GM12878 (cell line): Measurements from ENCODE around the gene ST6GAL2. TPM values are rescaled to one million over a fixed set of nuclear protein-coding genes. Genes with fewer than 3 reads are reported as not detected.

Source experiments
- ATF7 ChIP-seq: fragments of 450-650 bp; IDR thresholded peaks from 2 replicates; pipeline ENCODE4 v1.6.1; 2016; ENCODE audit warnings: low read depth, mild to moderate bottlenecking
- EED ChIP-seq: sonication (generic); IDR thresholded peaks from 2 replicates; pipeline ENCODE4 v1.6.1; 2016; ENCODE audit warnings: antibody characterized with exemption, low read depth
- EGR1 ChIP-seq, 2 experiments: IDR thresholded peaks; 1 replicate in 1 of 2; 2 replicates in 1 of 2; pipeline ENCODE4 v1.6.1; 2011 to 2012; ENCODE audit warnings: low read depth in 2 of 2, low read length in 2 of 2, borderline replicate concordance in 1 of 2, mild to moderate bottlenecking in 1 of 2, moderate library complexity in 1 of 2
- FOS ChIP-seq: IDR thresholded peaks from 3 replicates; pipeline ENCODE4 v1.6.1; 2011; ENCODE audit warnings: borderline replicate concordance; ENCODE audit not compliant: insufficient read length; ENCODE audit errors: extremely low read depth
- FOXK2 ChIP-seq: fragments of 450-650 bp; IDR thresholded peaks from 2 replicates; pipeline ENCODE4 v1.6.1; 2017; ENCODE audit warnings: mild to moderate bottlenecking, moderate library complexity
- GATAD2B ChIP-seq: fragments of 450-650 bp; conservative IDR thresholded peaks from 2 replicates; pipeline ENCODE4 v1.6.1; 2017; ENCODE audit warnings: low read depth, mild to moderate bottlenecking, moderate library complexity
- MEF2A ChIP-seq: IDR thresholded peaks from 2 replicates; pipeline ENCODE4 v1.6.1; 2011; ENCODE audit warnings: low read depth, mild to moderate bottlenecking, low read length, moderate library complexity; ENCODE audit not compliant: insufficient read depth
- RFX5 ChIP-seq: IDR thresholded peaks from 2 replicates; pipeline ENCODE4 v1.6.1; 2011; ENCODE audit warnings: low read depth, low read length, improper control_type of control experiment
- SPI1 ChIP-seq: IDR thresholded peaks from 2 replicates; pipeline ENCODE4 v1.6.1; 2011; ENCODE audit warnings: low read depth, mild to moderate bottlenecking, low read length, moderate library complexity, borderline replicate concordance; ENCODE audit not compliant: insufficient read depth
- polyA plus RNA-seq, 11 experiments: library from polyadenylated mRNA; depleted of rRNA in 4 of 11; unstranded in 6 of 11; stranded (reverse) in 5 of 11; fragments of >200 nt; fragmentation: Nextera tagmentation in 4 of 11; fragmentation: Illumina TruSeq in 1 of 11; extraction: Ambion mirVana in 4 of 11; extraction: Trizol in 1 of 11; gene quantifications; 1 replicate in 1 of 11; 2 replicates in 10 of 11; pipeline versions ENCODE4 v1.2.1 to v1.2.3, GENCODE V29; 2011 to 2016; ENCODE audit warnings: inconsistent platforms in 2 of 11, missing spikeins in 2 of 11, low read depth in 1 of 11
- total RNA-seq, 4 experiments: library from RNA; depleted of rRNA in 3 of 4; stranded (reverse); fragments of >200 nt in 3 of 4; fragmentation: Illumina TruSeq in 1 of 4; extraction: Trizol in 1 of 4; gene quantifications; 2 replicates each; pipeline versions ENCODE4 v1.2.1 to v1.2.3, GENCODE V29; 2013 to 2021
- TF ChIP-seq, protein P1 (sequence below): fragments of 450-650 bp; formaldehyde crosslinking; IDR thresholded peaks from 2 replicates; pipeline ENCODE4 v1.4.0; 2020; ENCODE audit warnings: mild to moderate bottlenecking, moderate library complexity
- TF ChIP-seq, protein P2 (sequence below): fragments of 450-650 bp; conservative IDR thresholded peaks from 2 replicates; pipeline ENCODE4 v1.6.1; 2017; ENCODE audit warnings: mild to moderate bottlenecking, moderate library complexity
- TF ChIP-seq, protein P3 (sequence below): fragments of 450-650 bp; IDR thresholded peaks from 2 replicates; pipeline ENCODE4 v1.6.1; 2017; ENCODE audit warnings: mild to moderate bottlenecking, low read depth, inconsistent platforms; ENCODE audit not compliant: poor library complexity, severe bottlenecking

ST6GAL2 gene
- total and polyA plus RNA-seq, 10 of the 15 experiments (the other 5 are each of a cell fraction or from before 2014, with no cell fraction given) = not detected

- TF ChIP-seq, protein P1, sequence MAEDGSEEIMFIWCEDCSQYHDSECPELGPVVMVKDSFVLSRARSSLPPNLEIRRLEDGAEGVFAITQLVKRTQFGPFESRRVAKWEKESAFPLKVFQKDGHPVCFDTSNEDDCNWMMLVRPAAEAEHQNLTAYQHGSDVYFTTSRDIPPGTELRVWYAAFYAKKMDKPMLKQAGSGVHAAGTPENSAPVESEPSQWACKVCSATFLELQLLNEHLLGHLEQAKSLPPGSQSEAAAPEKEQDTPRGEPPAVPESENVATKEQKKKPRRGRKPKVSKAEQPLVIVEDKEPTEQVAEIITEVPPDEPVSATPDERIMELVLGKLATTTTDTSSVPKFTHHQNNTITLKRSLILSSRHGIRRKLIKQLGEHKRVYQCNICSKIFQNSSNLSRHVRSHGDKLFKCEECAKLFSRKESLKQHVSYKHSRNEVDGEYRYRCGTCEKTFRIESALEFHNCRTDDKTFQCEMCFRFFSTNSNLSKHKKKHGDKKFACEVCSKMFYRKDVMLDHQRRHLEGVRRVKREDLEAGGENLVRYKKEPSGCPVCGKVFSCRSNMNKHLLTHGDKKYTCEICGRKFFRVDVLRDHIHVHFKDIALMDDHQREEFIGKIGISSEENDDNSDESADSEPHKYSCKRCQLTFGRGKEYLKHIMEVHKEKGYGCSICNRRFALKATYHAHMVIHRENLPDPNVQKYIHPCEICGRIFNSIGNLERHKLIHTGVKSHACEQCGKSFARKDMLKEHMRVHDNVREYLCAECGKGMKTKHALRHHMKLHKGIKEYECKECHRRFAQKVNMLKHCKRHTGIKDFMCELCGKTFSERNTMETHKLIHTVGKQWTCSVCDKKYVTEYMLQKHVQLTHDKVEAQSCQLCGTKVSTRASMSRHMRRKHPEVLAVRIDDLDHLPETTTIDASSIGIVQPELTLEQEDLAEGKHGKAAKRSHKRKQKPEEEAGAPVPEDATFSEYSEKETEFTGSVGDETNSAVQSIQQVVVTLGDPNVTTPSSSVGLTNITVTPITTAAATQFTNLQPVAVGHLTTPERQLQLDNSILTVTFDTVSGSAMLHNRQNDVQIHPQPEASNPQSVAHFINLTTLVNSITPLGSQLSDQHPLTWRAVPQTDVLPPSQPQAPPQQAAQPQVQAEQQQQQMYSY (CRISPR knock-in tag) = no peak
- TF ChIP-seq RFX5 (no peak), FOS (no peak), SPI1 (no peak), MEF2A (no peak), FOXK2 (no peak), EED (no peak), EGR1 (IDR thresholded peaks at IDR 0.05; ENCODE audit: borderline replicate concordance in 1 of 2, low read depth in 2 of 2, low read length in 2 of 2) (no peak), GATAD2B (no peak), ATF7 (no peak)
- TF ChIP-seq, protein P2, sequence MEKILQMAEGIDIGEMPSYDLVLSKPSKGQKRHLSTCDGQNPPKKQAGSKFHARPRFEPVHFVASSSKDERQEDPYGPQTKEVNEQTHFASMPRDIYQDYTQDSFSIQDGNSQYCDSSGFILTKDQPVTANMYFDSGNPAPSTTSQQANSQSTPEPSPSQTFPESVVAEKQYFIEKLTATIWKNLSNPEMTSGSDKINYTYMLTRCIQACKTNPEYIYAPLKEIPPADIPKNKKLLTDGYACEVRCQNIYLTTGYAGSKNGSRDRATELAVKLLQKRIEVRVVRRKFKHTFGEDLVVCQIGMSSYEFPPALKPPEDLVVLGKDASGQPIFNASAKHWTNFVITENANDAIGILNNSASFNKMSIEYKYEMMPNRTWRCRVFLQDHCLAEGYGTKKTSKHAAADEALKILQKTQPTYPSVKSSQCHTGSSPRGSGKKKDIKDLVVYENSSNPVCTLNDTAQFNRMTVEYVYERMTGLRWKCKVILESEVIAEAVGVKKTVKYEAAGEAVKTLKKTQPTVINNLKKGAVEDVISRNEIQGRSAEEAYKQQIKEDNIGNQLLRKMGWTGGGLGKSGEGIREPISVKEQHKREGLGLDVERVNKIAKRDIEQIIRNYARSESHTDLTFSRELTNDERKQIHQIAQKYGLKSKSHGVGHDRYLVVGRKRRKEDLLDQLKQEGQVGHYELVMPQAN = no peak
- TF ChIP-seq, protein P3, sequence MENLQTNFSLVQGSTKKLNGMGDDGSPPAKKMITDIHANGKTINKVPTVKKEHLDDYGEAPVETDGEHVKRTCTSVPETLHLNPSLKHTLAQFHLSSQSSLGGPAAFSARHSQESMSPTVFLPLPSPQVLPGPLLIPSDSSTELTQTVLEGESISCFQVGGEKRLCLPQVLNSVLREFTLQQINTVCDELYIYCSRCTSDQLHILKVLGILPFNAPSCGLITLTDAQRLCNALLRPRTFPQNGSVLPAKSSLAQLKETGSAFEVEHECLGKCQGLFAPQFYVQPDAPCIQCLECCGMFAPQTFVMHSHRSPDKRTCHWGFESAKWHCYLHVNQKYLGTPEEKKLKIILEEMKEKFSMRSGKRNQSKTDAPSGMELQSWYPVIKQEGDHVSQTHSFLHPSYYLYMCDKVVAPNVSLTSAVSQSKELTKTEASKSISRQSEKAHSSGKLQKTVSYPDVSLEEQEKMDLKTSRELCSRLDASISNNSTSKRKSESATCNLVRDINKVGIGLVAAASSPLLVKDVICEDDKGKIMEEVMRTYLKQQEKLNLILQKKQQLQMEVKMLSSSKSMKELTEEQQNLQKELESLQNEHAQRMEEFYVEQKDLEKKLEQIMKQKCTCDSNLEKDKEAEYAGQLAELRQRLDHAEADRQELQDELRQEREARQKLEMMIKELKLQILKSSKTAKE = no peak
Observed at GRCh38 chr2:106841886-106842645, 43.9 kb downstream of the ST6GAL2 start (continued).
